GM19238 (cell line): ENCODE data around the gene CKAP5.

ENCODE experiments used
- DNase-seq: peaks from one replicate; pipeline ENCODE4 v3.0.0; 2011; ENCODE audit warnings: low spot score; ENCODE audit not compliant: insufficient read length

Gene CKAP5

DNA sequence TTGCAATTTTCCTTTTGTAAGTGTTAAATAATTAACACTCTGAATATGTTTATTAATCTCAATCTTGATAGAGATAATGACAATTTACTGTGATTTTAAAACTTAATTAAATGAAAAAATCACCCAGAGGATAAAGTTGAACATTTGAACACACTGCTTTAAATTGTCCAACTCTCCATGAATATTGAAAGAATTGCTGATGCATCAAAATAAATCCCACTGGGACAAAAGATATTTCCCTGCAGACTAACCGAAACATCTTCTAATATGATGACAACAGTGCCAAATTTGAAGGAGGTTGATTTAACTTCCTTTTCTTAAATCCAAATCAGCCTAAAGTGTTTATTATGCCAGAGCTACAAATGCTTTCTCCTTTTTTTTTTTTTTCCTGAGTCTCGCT lies 79.4 kb downstream of the CKAP5 start:
- no peak for DNase-seq

DNA sequence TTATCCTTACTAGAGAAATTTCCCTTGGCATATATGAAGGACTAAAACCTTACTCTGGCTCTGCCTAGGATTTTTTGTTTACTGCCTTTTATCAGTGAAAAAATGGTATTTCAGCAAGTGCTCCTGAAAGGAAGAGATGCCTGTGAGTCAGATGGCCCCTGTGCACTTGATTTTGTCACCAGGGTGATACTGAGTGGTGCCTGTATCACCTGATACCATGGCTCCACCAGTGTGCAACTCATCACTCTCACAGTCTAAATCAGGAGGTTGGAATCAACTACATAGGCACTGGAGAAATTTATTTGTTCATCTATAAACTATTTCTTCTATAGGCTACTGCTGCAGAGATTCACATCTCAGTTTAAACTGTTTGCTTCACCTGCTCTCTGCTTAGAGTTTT lies 83.8 kb downstream of the CKAP5 start:
- DNase-seq: no peak

DNA sequence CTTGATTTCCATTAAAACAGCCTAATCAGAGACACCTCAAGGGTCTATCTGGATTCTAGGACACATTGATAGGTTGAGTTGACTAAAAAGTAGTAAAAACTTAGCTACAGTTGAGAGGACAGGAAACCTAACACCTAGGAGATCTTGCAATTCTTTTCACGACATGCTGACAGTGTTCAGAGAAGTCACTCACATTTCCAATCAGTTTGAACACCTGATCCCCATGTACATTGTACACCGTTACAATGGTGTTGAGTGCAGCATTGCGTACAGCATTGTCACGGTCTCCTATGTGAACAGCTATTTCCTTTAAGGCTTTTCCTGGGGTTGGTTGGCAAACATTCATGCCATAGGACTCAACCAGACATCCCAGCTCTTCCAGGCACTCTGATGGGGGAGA lies 84.3 kb downstream of the CKAP5 start:
- no peak for DNase-seq

- DNase-seq: no peak
Observed at GRCh38 chr11:46760429-46761128, 85.5 kb downstream of the CKAP5 start.

DNA sequence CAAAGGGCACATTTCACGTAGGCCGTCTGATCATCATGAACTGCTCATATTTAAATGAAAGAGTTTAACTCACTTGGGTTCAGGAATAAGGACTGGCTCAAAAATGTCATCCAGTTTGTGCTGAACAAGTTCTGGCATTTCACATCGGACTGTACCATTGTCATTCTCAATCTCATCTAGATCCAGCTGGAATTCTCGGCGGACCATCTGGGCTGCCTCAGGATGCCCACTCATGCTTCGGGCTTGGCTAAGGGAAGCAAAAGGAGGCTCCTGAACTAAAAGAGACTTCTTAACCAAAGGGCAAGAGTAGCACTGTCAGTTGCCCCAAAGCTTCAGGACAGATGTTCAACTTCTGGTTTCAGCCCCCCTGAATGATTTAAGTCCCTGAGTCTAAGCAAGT lies 86.9 kb downstream of the CKAP5 start:
- DNase-seq: no peak

- no peak for DNase-seq
Observed at GRCh38 chr11:46755962-46756361, 90.1 kb downstream of the CKAP5 start.

- no peak for DNase-seq
Observed at GRCh38 chr11:46747150-46747549, 98.9 kb downstream of the CKAP5 start.

GRCh38 chr11:46745995-46746394 lies 100.1 kb downstream of the CKAP5 start:
- DNase-seq: no peak

DNA sequence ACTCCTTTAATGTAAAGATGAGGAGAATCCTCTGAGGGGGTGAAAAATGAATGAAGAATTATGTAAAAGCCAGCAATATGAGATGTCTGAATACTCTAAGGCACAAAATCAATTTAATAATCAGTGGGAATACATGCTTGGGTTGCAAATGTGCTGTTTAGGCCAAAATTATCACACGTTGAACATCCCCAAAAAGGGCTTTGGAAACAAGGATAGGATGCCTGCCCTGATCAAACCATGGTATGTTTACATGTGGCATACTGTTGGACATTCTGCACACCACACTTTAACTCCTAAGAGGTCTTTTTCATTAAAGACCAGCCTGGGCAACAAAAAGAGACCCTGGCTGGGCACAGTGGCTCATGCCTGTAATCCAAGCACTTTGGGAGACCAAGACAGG lies 100.8 kb downstream of the CKAP5 start:
- DNase-seq: no peak

- no peak for DNase-seq
Observed at GRCh38 chr11:46743693-46744339, 102.3 kb downstream of the CKAP5 start.

- no peak for DNase-seq
Observed at GRCh38 chr11:46743043-46743442, 103.0 kb downstream of the CKAP5 start.

- no peak for DNase-seq
Observed at GRCh38 chr11:46741600-46742484, 104.2 kb downstream of the CKAP5 start.

GRCh38 chr11:46738887-46739286 lies 107.2 kb downstream of the CKAP5 start:
- DNase-seq: no peak

DNA sequence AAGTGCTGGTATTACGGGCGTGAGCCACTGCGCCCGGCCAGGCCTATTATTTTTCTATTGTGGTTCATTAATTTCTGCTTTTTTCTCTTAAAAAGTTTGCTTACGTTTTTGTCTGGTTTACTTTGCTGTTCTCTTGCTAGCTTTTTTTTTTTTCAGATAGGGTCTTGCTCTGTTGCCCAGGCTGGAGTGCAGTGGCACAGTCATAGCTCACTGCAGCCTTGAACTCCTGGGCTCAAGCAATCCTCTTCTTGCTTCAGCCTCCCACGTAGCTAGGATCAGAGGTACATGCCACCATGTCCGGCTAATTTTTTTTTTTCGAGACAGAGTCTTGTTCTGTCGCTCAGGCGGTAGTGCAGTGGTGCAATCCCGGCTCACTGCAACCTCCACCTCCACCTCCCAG lies 108.4 kb downstream of the CKAP5 start:
- no peak for DNase-seq

- no peak for DNase-seq
Observed at GRCh38 chr11:46736615-46737014, 109.5 kb downstream of the CKAP5 start.

- no peak for DNase-seq
Observed at GRCh38 chr11:46736146-46736545, 109.9 kb downstream of the CKAP5 start.

GRCh38 chr11:46733234-46733633 lies 112.8 kb downstream of the CKAP5 start:
- no peak for DNase-seq

GRCh38 chr11:46731545-46731944 lies 114.5 kb downstream of the CKAP5 start:
- DNase-seq: no peak

DNA sequence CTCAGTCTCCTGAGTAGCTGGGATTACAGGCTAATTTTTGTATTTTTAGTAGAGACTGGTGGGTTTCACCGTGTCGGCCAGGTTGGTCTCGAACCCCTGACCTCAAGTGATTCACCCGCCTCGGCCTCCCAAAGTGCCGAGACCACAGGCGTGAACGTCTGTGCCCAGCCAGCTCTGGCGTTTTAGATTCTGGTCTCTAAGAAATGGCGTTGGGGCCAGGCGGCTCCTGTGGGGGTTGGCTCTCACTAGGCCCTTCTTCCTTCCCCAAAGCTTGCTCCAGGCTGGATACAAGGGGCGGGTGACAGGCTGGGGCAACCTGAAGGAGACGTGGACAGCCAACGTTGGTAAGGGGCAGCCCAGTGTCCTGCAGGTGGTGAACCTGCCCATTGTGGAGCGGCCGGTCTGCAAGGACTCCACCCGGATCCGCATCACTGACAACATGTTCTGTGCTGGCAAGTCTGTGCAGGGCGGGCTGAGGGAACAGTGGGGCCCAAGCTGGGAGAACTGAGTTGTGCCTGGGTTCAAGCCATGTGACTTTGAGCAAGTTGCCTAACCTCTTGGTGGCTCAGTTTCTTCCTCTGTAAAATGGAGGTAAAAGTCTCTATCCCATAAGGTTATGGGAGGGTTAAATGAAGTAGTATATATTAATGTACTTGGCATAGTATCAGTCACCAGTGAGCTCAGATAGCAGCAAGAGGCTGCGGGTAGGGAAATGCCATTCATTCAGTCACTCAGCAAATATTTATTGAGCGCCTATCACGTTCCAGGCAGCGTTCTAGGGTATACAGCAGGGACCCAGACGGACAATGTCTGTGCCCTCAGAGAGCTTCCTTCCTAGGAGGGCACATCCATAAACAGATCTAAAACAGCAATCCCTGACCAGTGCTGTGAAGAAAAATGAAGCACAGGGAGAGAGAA lies 116.7 kb downstream of the CKAP5 start:
- DNase-seq: no peak

- DNase-seq: no peak
Observed at GRCh38 chr11:46728659-46729040, 117.4 kb downstream of the CKAP5 start.

- DNase-seq: no peak
Observed at GRCh38 chr11:46727952-46728658, 118.0 kb downstream of the CKAP5 start.
